GM12878 (cell line): ENCODE results near the gene GSTCD. TPM values are rescaled to one million over a fixed set of nuclear protein-coding genes. Genes with fewer than 3 reads are reported as not detected.

Experiments used
- ATAC-seq: fragments of 200-7000 bp; cut with Tn5 transposase; 3 replicates; pipeline ENCODE4 v1.9.1; 2020; ENCODE audit warnings: mild to moderate bottlenecking, moderate library complexity
- BruUV-seq: library from RNA; stranded (reverse); fragments of 400-500 nt; replicated peaks from 2 replicates; lab custom pipeline; 2021; lab: Mats Ljungman, UMichigan
- CTCF ChIA-PET: fragments of 300-600 bp; sonication (Branson Sonifier 250); formaldehyde crosslinking; extraction: SDS; loops from one replicate; lab custom pipeline; 2021; ENCODE audit warnings: inconsistent platforms; lab: Yijun Ruan, JAX
- POLR2A ChIA-PET: fragments of 350-600 bp; formaldehyde crosslinking; extraction: SDS; loops from one replicate; lab custom pipeline; 2021; ENCODE audit warnings: inconsistent platforms; lab: Charles Lee
- RAD21 ChIA-PET: fragments of 300-600 bp; sonication (Branson Sonifier 250); formaldehyde crosslinking; loops from one replicate; lab custom pipeline; 2023; ENCODE audit warnings: antibody characterized with exemption; ENCODE audit not compliant: unreplicated experiment; lab: Charles Lee
- SMC1A ChIA-PET: fragments of 300-600 bp; sonication (Branson Sonifier 250); formaldehyde crosslinking; loops from one replicate; lab custom pipeline; 2023; ENCODE audit not compliant: unreplicated experiment, uncharacterized antibody; lab: Charles Lee
- DNase-seq: peaks from one replicate; pipeline ENCODE4 v3.0.0-alpha.2; 2011; ENCODE audit warnings: low read depth, low spot score
- FAIRE-seq: peaks from 3 replicates; lab custom pipeline; 2011; peaks lifted over from hg19 to GRCh38; lab: Jason Lieb, UNC
- H2AFZ ChIP-seq: 2 replicates; pipeline ENCODE4 v1.6.0; 2011; ENCODE audit warnings: low read depth, low read length, control low read depth; ENCODE audit not compliant: control insufficient read depth
- H3K27ac ChIP-seq: 2 replicates; pipeline ENCODE4 v1.5.1; 2011; ENCODE audit warnings: control low read depth; ENCODE audit not compliant: control insufficient read depth, insufficient read depth
- H3K27me3 ChIP-seq, 2 experiments: replicated peaks in 1 of 2; 2 replicates each; pipeline versions ENCODE4 v1.6.0 to v1.6.1; 2011; ENCODE audit warnings: low read length in 1 of 2; ENCODE audit not compliant: control insufficient read depth in 2 of 2, insufficient read depth in 2 of 2
- H3K36me3 ChIP-seq, 2 experiments: 2 replicates each; pipeline ENCODE4 v1.5.1; 2011; ENCODE audit warnings: low read length in 1 of 2; ENCODE audit not compliant: control insufficient read depth in 2 of 2, insufficient read depth in 2 of 2
- H3K4me1 ChIP-seq: 2 replicates; pipeline ENCODE4 v1.6.1; 2011; ENCODE audit warnings: mild to moderate bottlenecking, low read length, moderate library complexity, mixed read lengths; ENCODE audit not compliant: control insufficient read depth, insufficient read depth
- H3K4me2 ChIP-seq: 2 replicates; pipeline ENCODE4 v1.6.0; 2011; ENCODE audit warnings: control low read depth; ENCODE audit not compliant: control insufficient read depth, insufficient read depth
- H3K4me3 ChIP-seq: fragments of 200-600 bp; sonication (generic); 2 replicates; pipeline ENCODE4 v1.5.1; 2016
- H3K79me2 ChIP-seq: 2 replicates; pipeline ENCODE4 v1.6.0; 2011; ENCODE audit warnings: low read length; ENCODE audit not compliant: control insufficient read depth, insufficient read depth
- H3K9ac ChIP-seq: 2 replicates; pipeline ENCODE4 v1.8.0; 2011; ENCODE audit warnings: low read length, control low read depth, mixed read lengths; ENCODE audit not compliant: control insufficient read depth, insufficient read depth
- H3K9me3 ChIP-seq: replicated peaks from 3 replicates; pipeline ENCODE4 v1.5.1; 2011; ENCODE audit warnings: mild to moderate bottlenecking, low read length; ENCODE audit not compliant: control insufficient read depth, insufficient read depth
- H4K20me1 ChIP-seq: 2 replicates; pipeline ENCODE4 v1.6.0; 2011; ENCODE audit not compliant: control insufficient read depth, insufficient read depth
- ASH2L ChIP-seq: fragments of 300-600, 200-600 bp; sonication (generic); IDR thresholded peaks from 2 replicates; pipeline ENCODE4 v1.6.1; 2017; ENCODE audit warnings: low read depth, mild to moderate bottlenecking, borderline replicate concordance
- CBFB ChIP-seq: IDR thresholded peaks from 2 replicates; pipeline ENCODE4 v1.6.1; 2016; ENCODE audit warnings: antibody characterized with exemption, low read depth
- KLF5 ChIP-seq: fragments of 450-650 bp; IDR thresholded peaks from 2 replicates; pipeline ENCODE4 v1.6.1; 2014; ENCODE audit warnings: mild to moderate bottlenecking; ENCODE audit not compliant: partially characterized antibody
- LARP7 ChIP-seq: fragments of 450-650 bp; IDR thresholded peaks from 2 replicates; pipeline ENCODE4 v1.6.1; 2017; ENCODE audit warnings: mild to moderate bottlenecking
- NFIC ChIP-seq: IDR thresholded peaks from 2 replicates; pipeline ENCODE4 v1.6.1; 2012; ENCODE audit warnings: low read depth, mild to moderate bottlenecking, inconsistent platforms, low read length, moderate library complexity
- NFYA ChIP-seq: IDR thresholded peaks from 2 replicates; pipeline ENCODE4 v1.6.1; 2011; ENCODE audit warnings: low read depth, mild to moderate bottlenecking, low read length, improper control_type of control experiment, borderline replicate concordance
- NFYB ChIP-seq: IDR thresholded peaks from 2 replicates; pipeline ENCODE4 v1.6.1; 2011; ENCODE audit warnings: low read depth, mild to moderate bottlenecking, low read length, improper control_type of control experiment, moderate library complexity; ENCODE audit not compliant: insufficient read depth
- POU2F2 ChIP-seq: IDR thresholded peaks from 3 replicates; pipeline ENCODE4 v1.6.1; 2011; ENCODE audit warnings: low read depth, mild to moderate bottlenecking, low read length, borderline replicate concordance
- RCOR1 ChIP-seq: conservative IDR thresholded peaks from 2 replicates; pipeline ENCODE4 v1.6.1; 2012; ENCODE audit warnings: low read depth, low read length, improper control_type of control experiment
- SIN3A ChIP-seq: IDR thresholded peaks from 2 replicates; pipeline ENCODE4 v1.6.1; 2012; ENCODE audit warnings: low read depth, low read length, improper control_type of control experiment
- TCF12 ChIP-seq: IDR thresholded peaks from 2 replicates; pipeline ENCODE4 v1.6.1; 2011; ENCODE audit warnings: low read depth, mild to moderate bottlenecking, low read length
- WGBS: methylation state at CpG from one replicate; pipeline ENCODE4 v1.1.6; 2016; ENCODE audit warnings: low lambda C conversion rate; ENCODE audit not compliant: insufficient replicate concordance, insufficient coverage; ENCODE audit errors: missing lambda C conversion rate; 5-methylcytosine and 5-hydroxymethylcytosine counted together
- in situ Hi-C: fragments of 300-500 bp; cut with MboI; formaldehyde crosslinking; loops from 9 replicates; pipeline ENCODE4 v1.14.3; 2018; ENCODE audit warnings: mixed read lengths
- intact Hi-C: fragments of 100-400 bp; cut with micrococcal nuclease; formaldehyde crosslinking; loops from one replicate; pipeline ENCODE4 v1.14.2; 2022; ENCODE audit not compliant: unreplicated experiment
- polyA plus RNA-seq, 11 experiments: library from polyadenylated mRNA; depleted of rRNA in 4 of 11; unstranded in 6 of 11; stranded (reverse) in 5 of 11; fragments of >200 nt; fragmentation: Nextera tagmentation in 4 of 11; fragmentation: Illumina TruSeq in 1 of 11; extraction: Ambion mirVana in 4 of 11; extraction: Trizol in 1 of 11; gene quantifications; 1 replicate in 1 of 11; 2 replicates in 10 of 11; pipeline versions ENCODE4 v1.2.1 to v1.2.3, GENCODE V29; 2011 to 2016; ENCODE audit warnings: inconsistent platforms in 2 of 11, missing spikeins in 2 of 11, low read depth in 1 of 11
- total RNA-seq, 4 experiments: library from RNA; depleted of rRNA in 3 of 4; stranded (reverse); fragments of >200 nt in 3 of 4; fragmentation: Illumina TruSeq in 1 of 4; extraction: Trizol in 1 of 4; gene quantifications; 2 replicates each; pipeline versions ENCODE4 v1.2.1 to v1.2.3, GENCODE V29; 2013 to 2021
- TF ChIP-seq, protein P1 (sequence below): fragments of 450-650 bp; IDR thresholded peaks from 2 replicates; pipeline ENCODE4 v1.6.1; 2014; ENCODE audit warnings: mild to moderate bottlenecking

Gene GSTCD
- total and polyA plus RNA-seq, 10 of the 15 experiments (the other 5 are each of a cell fraction or from before 2014, with no cell fraction given) = 4.3 to 28.4 (median 14.1) TPM

DNA sequence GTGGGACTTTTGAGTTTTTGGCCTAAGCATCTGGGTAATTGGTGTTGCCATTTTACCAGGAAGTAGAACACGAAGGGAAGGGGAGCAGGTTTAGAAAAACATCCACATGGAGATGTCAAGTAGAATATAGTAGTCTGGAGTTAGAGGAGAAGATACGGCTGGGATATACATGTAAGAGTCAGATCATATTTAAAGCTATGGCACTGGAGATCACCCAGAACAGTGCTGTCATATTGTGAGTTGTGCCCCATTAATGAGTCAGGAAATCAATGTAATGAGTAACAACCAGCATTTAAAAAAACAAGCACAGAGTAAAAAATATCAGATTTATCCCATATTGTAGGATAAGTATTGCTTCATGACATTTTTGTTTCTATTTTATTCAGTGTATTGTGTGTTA lies 4.2 kb downstream of the GSTCD start:
- intact Hi-C loops (loop anchor here (10.0 kb wide), 1 partner anchor 568 kb away; the partner anchor contains the start of gene TET2), in situ Hi-C loops (no loop called here)
- Histone ChIP-seq H4K20me1 (no peaks in the 10 kb centered on the region), H3K9me3 (no peaks in the 10 kb centered on the region; the same call in 2 of the 3 replicates), H3K9ac (no peak overlapping the region), H3K36me3 (peaks cover 0 to 3% of the 10 kb centered on the region in 2 experiments; a peak in 1 of 4 replicates), H3K27ac (no peak overlapping the region), H3K27me3 (no peaks in the 10 kb centered on the region), H3K4me2 (no peak overlapping the region), H3K79me2 (peaks cover 51% of the 10 kb centered on the region), H3K4me1 (peaks cover 3% of the 10 kb centered on the region; the same call in 1 of the 2 replicates), H2AFZ (no peak overlapping the region), H3K4me3 (peak overlapping the region; percentile 38; the same call in 1 of the 2 replicates)
- TF ChIP-seq RCOR1 = no peak
- TF ChIP-seq TCF12 = no peak
- TF ChIP-seq, protein P1, sequence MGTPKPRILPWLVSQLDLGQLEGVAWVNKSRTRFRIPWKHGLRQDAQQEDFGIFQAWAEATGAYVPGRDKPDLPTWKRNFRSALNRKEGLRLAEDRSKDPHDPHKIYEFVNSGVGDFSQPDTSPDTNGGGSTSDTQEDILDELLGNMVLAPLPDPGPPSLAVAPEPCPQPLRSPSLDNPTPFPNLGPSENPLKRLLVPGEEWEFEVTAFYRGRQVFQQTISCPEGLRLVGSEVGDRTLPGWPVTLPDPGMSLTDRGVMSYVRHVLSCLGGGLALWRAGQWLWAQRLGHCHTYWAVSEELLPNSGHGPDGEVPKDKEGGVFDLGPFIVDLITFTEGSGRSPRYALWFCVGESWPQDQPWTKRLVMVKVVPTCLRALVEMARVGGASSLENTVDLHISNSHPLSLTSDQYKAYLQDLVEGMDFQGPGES = no peak
- TF ChIP-seq POU2F2 = no peak
- no peak for TF ChIP-seq NFIC
- no peak for TF ChIP-seq SIN3A
- TF ChIP-seq LARP7 = no peak
- TF ChIP-seq NFYB = no peak
- no peak for TF ChIP-seq CBFB
- no peak for TF ChIP-seq KLF5
- no peak for TF ChIP-seq NFYA
- TF ChIP-seq ASH2L = no peak
- ATAC-seq (peak; percentile 23), FAIRE-seq (no peak), DNase-seq (no peak)
- WGBS = 65% methylated on average over 2 of the region's 2 CpGs
- CTCF ChIA-PET = interaction anchor here (1.0 to 7.0 kb wide), 4 partner anchors 46 to 239 kb away, joined by 3 to 106 read pairs (median 7); partner anchors contain the start of gene PPA2
- RAD21 ChIA-PET = interaction anchor here (1.5 to 3.7 kb wide), 2 partner anchors 81 to 240 kb away, joined by 4 to 21 read pairs; no protein-coding TSS in a partner anchor
- POLR2A ChIA-PET = no interaction called here
- no TSS peak for BruUV-seq
- SMC1A ChIA-PET = interaction anchor here (0.9 to 3.0 kb wide), 7 partner anchors 14 to 238 kb away, joined by 3 to 10 read pairs (median 5); partner anchors contain the start of gene PPA2
